Gastrocnemius medialis (tissue), 4 donors: ENCODE results near the gene CMTM7. TPM values are rescaled to one million over a fixed set of nuclear protein-coding genes. Genes with fewer than 3 reads are reported as not detected.

Experiments used
- ATAC-seq, 2 donors: fragments of 150-250 bp; one replicate each; pipeline ENCODE4 v1.9.1; 2016
- DNase-seq, 2 donors: peaks; one replicate each; pipeline ENCODE4 v3.0.0-alpha.2; 2019
- H3K27ac ChIP-seq, 4 donors: fragments of 200-600 bp; sonication (generic); 1 replicate in 1 of 4; 2 replicates in 3 of 4; pipeline ENCODE4 v1.5.1; 2016 to 2018; ENCODE audit warnings: mild to moderate bottlenecking in 2 of 4, moderate library complexity in 1 of 4
- H3K27me3 ChIP-seq, 3 donors: fragments of 200-600 bp; sonication (generic) in 2 of 3; 1 replicate in 1 of 3; 2 replicates in 2 of 3; pipeline versions ENCODE4 v1.5.1 to v1.6.0; 2016 to 2019; ENCODE audit warnings: mild to moderate bottlenecking in 1 of 3, moderate library complexity in 1 of 3
- H3K36me3 ChIP-seq, 2 donors: fragments of 200-600 bp; sonication (generic) in 1 of 2; one replicate each; pipeline ENCODE4 v1.5.1; 2017 to 2018
- H3K4me1 ChIP-seq, 2 donors: fragments of 200-600 bp; sonication (generic) in 1 of 2; one replicate each; pipeline ENCODE4 v1.5.1; 2016 to 2017; ENCODE audit warnings: mild to moderate bottlenecking in 2 of 2
- H3K4me3 ChIP-seq, 4 donors: fragments of 200-600 bp; sonication (generic) in 3 of 4; 1 replicate in 1 of 4; 2 replicates in 3 of 4; pipeline ENCODE4 v1.5.1; 2016 to 2019; ENCODE audit warnings: mild to moderate bottlenecking in 2 of 4
- H3K9me3 ChIP-seq, 3 donors: fragments of 200-600 bp; sonication (generic) in 2 of 3; 1 replicate in 1 of 3; 2 replicates in 2 of 3; pipeline ENCODE4 v1.5.1; 2016 to 2019
- POLR2A ChIP-seq, 2 donors: fragments of 450-650 bp; IDR thresholded peaks; one replicate each; pipeline ENCODE4 v1.6.1; 2017; ENCODE audit warnings: antibody characterized with exemption in 2 of 2, mild to moderate bottlenecking in 2 of 2, moderate library complexity in 2 of 2
- in situ Hi-C, 4 donors: fragments of 200-750 bp; cut with MboI; loops; one replicate each; pipeline versions ENCODE4 v1.15.0 to v1.8.0; 2017; ENCODE audit warnings: low sequenced_read_pairs in 4 of 4
- intact Hi-C: fragments of 100-400 bp; cut with DNase I; formaldehyde crosslinking; loops from one replicate; pipeline ENCODE4 v1.15.1; 2023; ENCODE audit warnings: low total_unique reads
- total RNA-seq, 4 donors: library from RNA; depleted of rRNA; stranded (reverse); fragments of >200 nt; gene quantifications; one replicate each; pipeline versions ENCODE4 v1.1.0 to v1.2.3, GENCODE V29; 2016
- TF ChIP-seq, protein P1 (sequence below), 5 experiments: fragments of 450-650 bp in 3 of 5; fragments of 200-600 bp in 2 of 5; sonication (generic) in 2 of 5; IDR thresholded peaks in 4 of 5; conservative IDR thresholded peaks in 1 of 5; 1 replicate in 4 of 5; 2 replicates in 1 of 5; pipeline ENCODE4 v1.5.1; 2016 to 2019; ENCODE audit warnings: antibody characterized with exemption in 5 of 5, mild to moderate bottlenecking in 3 of 5, moderate library complexity in 3 of 5

The CMTM7 gene
- total RNA-seq, 4 donors from 2014 or later, result 1.1 to 3.3 (median 1.7) TPM

DNA sequence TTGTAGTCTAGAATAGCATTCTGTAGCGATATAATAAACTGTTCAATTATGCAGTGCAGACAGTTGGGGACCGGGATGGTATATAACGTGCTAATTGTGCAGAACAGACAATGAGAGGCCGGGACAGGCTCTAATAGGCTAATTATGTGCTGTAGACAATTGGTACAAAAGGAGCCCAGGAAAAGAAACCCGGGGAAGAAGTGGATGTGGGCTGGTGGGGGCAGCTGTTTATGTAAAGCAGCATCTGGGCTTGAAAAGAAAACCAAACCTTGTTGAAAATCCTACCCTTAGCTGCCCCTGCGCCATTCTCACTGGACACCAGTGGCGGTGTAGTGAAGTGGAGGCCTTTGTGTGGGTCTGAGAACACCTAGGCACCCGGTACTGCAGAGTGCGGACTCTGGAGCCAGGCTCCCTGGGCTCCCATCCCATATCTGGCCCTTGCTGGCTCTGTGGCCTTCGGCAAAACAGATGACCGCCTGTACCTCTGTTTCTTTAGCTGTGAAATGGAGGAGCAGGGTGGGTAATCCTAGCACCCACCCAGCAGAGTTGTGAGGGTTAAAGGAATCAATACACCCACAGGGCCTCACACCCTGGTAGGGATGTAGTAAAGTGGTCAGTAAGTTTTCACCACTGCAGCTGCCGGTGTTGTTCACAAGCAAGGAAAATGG lies 59.5 kb downstream of the CMTM7 start:
- ATAC-seq (no peak), DNase-seq (no peak)
- H3K36me3 ChIP-seq, result no peaks in the 10 kb centered on the region
- H3K9me3 ChIP-seq, result no peaks in the 10 kb centered on the region
- H3K27ac ChIP-seq, result no peak overlapping the region
- intact Hi-C loops (no loop called here), in situ Hi-C loops (no loop called here)
- H3K4me3 ChIP-seq, result no peak overlapping the region
- H3K4me1 ChIP-seq, result no peaks in the 10 kb centered on the region
- TF ChIP-seq POLR2A (IDR thresholded peaks at IDR 0.05), result no peak
- TF ChIP-seq, protein P1, sequence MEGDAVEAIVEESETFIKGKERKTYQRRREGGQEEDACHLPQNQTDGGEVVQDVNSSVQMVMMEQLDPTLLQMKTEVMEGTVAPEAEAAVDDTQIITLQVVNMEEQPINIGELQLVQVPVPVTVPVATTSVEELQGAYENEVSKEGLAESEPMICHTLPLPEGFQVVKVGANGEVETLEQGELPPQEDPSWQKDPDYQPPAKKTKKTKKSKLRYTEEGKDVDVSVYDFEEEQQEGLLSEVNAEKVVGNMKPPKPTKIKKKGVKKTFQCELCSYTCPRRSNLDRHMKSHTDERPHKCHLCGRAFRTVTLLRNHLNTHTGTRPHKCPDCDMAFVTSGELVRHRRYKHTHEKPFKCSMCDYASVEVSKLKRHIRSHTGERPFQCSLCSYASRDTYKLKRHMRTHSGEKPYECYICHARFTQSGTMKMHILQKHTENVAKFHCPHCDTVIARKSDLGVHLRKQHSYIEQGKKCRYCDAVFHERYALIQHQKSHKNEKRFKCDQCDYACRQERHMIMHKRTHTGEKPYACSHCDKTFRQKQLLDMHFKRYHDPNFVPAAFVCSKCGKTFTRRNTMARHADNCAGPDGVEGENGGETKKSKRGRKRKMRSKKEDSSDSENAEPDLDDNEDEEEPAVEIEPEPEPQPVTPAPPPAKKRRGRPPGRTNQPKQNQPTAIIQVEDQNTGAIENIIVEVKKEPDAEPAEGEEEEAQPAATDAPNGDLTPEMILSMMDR (IDR thresholded peaks at IDR 0.05 in 4 of 5, conservative IDR thresholded peaks at IDR 0.05 in 1 of 5), result no peak
- no peaks in the 10 kb centered on the region for H3K27me3 ChIP-seq

DNA sequence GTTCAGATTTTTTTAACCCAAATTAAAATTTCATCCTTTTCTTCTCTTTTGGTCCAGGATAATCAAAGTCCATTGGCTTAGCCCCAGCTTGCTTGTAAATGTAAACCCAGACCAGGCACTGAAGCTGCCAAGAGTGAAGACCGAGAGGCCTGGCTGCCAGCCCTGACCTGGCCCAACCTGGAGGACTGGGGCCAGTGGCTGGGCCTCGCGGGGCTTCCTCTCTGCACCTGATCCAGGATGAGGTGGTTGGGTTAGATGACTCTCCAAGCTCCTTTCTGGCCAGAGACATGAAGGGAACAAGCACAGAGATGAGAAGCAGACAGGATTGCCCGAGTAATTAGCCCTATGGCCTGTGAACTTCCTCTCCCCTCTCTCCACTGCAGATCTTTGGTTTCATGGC lies 60.4 kb downstream of the CMTM7 start:
- TF ChIP-seq, protein P1 (IDR thresholded peaks at IDR 0.05 in 4 of 5, conservative IDR thresholded peaks at IDR 0.05 in 1 of 5), result no peak
- TF ChIP-seq POLR2A (IDR thresholded peaks at IDR 0.05), result no peak
- intact Hi-C loops, result no loop called here

DNA sequence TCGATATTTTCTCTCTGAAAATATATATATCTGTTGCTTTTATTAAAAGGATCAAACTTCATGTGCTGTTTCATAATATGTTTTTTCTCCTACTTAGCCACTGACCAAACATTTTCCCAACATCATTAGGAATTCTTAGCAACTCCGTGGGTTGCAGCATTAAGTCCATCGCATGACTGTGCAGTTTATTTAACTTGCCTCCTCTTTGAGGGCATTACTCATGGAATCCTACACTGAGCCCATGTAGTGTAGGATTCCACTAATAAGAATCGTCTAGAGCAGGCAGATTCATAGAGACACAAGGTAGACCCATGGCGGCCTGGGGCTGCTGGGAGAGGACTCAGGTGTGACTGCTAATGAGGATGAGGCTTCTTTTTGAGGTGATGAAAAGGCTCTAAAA lies 61.7 kb downstream of the CMTM7 start:
- DNase-seq, result no peak
- no peak overlapping the region for H3K27ac ChIP-seq
- TF ChIP-seq, protein P1 (IDR thresholded peaks at IDR 0.05 in 4 of 5, conservative IDR thresholded peaks at IDR 0.05 in 1 of 5), result no peak
- no peak for TF ChIP-seq POLR2A (IDR thresholded peaks at IDR 0.05)
- in situ Hi-C loops, result no loop called here
- ATAC-seq, result no peak
- H3K4me1 ChIP-seq, result no peaks in the 10 kb centered on the region
- H3K4me3 ChIP-seq, result no peak overlapping the region
- H3K27me3 ChIP-seq, result no peaks in the 10 kb centered on the region
- H3K36me3 ChIP-seq, result no peaks in the 10 kb centered on the region
- no peaks in the 10 kb centered on the region for H3K9me3 ChIP-seq
- intact Hi-C loops, result no loop called here

More for the DNA sequence above, 60.4 kb downstream of the CMTM7 start:
- H3K27ac ChIP-seq, result no peak overlapping the region
- no peaks in the 10 kb centered on the region for H3K9me3 ChIP-seq
- ATAC-seq (no peak), DNase-seq (no peak)
- H3K27me3 ChIP-seq, result no peaks in the 10 kb centered on the region
- H3K4me1 ChIP-seq, result no peaks in the 10 kb centered on the region
- in situ Hi-C loops, result no loop called here
- no peak overlapping the region for H3K4me3 ChIP-seq
- no peaks in the 10 kb centered on the region for H3K36me3 ChIP-seq

DNA sequence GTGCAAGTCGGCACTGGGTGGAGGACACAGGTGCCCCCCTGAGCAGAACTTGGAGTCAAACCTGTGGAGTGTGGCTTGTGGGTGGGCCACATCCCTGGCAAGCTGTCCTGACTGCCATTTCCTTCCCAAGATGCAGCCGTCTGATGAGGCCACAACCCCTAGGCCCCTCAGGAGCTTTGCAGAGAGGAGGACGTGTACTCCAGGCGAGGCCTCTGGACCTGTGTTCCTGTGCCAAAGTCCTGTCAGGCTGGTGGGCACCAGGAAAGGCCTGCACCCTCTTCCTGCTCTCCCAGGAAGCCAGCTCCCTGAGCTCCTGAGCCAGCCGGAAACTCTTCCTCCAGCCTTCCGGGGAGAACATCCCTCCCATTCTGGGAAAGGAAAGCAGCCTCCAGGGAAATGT lies 62.5 kb downstream of the CMTM7 start:
- Histone ChIP-seq H3K9me3 (no peaks in the 10 kb centered on the region), H3K4me3 (no peak overlapping the region), H3K27me3 (no peaks in the 10 kb centered on the region), H3K27ac (no peak overlapping the region), H3K4me1 (no peaks in the 10 kb centered on the region), H3K36me3 (no peaks in the 10 kb centered on the region)
- DNase-seq, result no peak
- intact Hi-C loops (no loop called here), in situ Hi-C loops (no loop called here)
- ATAC-seq, result no peak
- no peak for TF ChIP-seq POLR2A (IDR thresholded peaks at IDR 0.05)
- TF ChIP-seq, protein P1 (IDR thresholded peaks at IDR 0.05 in 4 of 5, conservative IDR thresholded peaks at IDR 0.05 in 1 of 5), result no peak
